AG08396 (cell line): ENCODE measurements around the gene TMEM151B.
"Not testable (repeated sequence)": the region's sequence is repeated elsewhere in the genome, so short reads cannot be mapped to it uniquely, and the experiment has no call there.

Source experiments
- DNase-seq: peaks from one replicate; pipeline ENCODE4 v3.0.0; 2012; ENCODE audit warnings: low spot score, mixed read lengths

Gene TMEM151B

DNA sequence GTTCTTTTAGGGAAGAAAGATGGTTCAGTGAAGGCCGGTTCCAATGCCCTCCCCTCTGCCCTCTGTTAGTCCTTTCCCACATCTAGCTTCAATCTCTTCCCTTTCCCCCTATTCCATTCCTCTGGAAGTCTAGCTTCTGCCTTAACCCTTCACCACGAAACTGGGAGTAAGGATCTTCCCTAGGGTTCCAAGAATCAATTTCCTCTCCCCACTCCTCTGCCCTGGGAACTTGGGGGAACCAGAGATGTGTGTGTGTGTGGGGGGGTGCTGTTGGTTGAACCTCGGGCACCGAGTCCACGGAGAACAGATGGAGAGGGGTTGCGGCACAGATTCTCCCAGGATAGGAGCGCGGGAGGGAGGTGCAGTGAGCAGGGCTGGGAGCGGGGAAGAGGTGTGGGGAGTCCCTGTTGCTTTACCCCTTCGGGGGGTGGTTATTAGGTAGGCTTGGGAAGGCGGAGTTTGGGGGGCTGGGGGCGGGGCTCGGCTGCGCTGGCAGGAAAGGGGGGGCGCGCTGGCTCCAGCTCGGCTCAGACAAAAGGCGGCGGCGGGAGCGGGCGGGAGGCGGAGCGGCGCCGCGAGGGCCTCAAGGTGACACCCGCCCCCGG, at the start of gene TMEM151B:
Gene TMEM151B, plus strand, starts transcription at position 530 of the 605 bp plus-strand sequence. CDS start 293 bp downstream, outside the sequence.
- no peak for DNase-seq

DNA sequence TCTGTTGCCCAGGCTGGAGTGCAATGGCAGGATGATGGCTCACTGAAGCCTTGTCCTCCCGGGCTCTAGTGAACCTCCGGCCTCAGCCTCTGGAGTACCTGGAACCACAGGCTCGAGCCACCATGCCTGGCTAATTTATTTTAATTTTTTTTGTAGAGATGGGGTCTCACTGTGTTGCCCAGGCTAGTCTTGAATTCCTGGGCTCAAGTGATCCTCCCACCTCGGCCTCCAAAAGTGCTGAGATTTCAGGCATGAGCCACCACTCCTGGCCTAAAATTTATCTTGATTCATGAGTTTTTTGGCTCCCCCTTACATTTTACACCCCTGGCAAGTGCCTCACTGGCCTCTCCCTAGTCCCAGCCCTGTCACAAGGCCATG, 49.3 kb upstream of the TMEM151B start:
- no peak for DNase-seq

DNA sequence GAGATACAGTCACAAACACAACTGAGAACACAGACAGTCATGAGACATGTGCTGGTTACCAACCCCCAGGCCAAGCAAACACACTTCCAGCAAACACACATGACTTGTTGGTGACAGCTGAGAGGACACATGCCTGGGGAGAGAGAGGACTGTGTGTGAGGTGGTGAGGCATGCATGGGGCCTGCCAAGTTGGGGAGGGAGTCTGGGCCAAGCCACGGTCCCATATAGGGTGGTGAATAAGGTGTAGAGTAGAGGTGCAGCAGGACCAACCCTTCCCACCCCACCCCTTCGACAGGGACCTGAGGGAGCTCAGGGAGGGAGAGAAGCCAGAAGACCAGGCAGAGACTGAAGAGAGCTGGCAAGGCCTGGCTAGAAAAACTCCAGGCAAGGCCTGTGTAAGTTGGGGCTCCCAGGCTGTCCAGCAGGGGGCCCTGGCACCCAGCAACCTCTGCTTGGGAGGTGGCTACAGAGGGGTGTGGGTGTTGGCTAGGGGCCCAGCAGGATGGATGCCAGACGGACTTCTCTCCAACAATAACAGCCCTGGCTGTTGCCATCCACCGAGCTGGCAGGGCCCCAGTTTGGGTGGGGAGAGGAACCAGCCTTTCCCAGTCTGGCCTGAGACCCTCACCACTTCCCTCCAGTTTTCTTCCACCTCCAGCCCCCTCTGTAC, 48.8 kb upstream of the TMEM151B start:
- DNase-seq, result peak; percentile 88

DNA sequence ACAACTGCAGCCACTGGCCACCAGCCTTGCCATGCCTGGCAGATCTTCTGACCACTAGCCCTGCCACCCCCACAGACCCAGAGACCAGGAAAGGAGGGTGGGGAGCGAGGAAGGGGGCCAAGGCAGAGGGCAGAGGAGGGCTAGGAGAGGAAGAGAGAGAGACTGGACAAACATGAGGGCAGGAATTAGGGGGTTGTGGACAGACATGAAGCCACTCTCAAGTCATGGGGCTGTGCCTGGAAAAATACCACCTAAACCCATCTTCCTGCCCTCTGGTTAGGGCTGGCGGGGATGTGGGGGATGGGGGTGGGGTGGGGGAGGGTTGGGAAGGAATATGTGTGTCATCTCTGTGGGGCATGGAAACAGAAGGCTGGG, 48.3 kb upstream of the TMEM151B start:
- DNase-seq, result peak; percentile 14

DNA sequence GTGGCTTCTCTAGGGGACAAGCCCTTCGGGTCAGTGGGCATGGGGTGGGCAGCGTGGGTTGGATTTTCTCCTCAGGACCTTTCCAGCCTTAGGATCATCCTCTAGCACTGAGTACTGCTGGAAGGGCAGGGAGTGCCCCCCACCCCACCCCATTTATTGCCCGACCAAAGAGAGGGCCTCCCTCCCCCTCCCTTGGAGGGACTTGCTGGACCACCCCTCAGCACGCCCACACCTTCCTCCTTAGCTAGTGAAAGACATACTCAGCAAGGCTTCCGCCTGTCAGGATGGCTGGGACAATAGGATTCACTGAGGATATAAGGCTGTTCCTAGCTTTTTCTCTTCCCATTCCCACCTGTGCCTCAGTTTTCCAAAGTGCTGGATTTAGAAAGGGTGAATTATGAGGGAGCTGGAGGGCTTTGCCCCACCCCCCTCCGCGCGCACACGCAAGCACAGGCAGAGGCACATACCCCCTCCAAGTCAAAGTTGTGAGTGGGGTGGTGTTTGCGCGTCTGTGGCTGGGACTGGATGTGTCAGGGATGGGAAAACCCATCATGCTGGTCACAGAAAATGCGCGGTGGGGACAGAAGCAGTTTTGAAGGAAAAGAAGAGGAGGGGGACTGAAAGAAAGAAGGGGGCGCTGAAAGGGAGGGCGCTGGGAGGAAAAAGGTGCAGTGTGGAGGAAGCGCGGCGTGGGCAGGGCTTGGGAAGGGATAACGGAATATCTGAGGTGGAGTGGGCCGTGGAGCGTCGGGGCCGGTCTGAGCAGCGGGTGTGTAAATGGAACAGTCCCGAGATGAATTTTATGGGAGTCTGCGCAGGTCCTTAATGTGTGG, 47.5 kb upstream of the TMEM151B start:
- DNase-seq, result peak; percentile 26

DNA sequence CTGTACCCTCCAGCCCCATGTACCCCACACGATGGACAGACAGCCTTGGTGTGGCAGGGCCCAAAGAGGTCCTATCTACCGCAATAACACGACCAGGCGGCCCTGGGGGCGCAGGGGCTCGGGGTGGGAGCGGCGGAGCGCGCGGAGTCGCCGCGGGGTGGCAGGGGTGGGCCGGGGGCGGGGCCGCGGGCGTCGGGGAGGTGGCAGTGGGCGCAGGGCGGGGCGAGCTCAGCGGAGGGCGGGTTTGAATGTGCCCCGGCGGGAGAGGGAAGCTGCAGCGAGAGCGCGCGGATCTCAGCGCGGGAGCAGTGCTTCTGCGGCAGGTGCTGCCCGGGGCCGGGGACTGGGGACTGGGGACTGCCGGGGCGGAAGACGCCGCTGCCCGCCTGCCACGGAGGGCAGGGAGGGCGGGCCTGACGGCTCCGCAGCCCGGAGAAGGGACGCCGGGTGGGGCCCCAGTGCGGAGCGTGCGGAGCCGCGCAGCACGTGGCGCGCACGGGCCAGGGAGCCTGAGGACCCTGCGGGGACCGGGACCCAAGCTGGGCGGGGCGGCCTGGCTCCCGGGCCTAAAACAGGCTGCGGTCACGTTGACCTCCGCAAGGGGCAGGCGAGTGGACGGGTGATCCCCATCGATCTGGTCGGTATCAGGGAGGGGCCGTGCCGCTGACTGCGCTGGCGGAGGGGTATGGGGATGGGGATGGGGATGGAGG, 46.8 kb upstream of the TMEM151B start, which contains the start of gene SLC29A1:
Gene SLC29A1, plus strand, starts transcription at position 277 of the 710 bp plus-strand sequence. CDS start 3,719 bp downstream, outside the sequence.
- DNase-seq, result peak; percentile 93

DNA sequence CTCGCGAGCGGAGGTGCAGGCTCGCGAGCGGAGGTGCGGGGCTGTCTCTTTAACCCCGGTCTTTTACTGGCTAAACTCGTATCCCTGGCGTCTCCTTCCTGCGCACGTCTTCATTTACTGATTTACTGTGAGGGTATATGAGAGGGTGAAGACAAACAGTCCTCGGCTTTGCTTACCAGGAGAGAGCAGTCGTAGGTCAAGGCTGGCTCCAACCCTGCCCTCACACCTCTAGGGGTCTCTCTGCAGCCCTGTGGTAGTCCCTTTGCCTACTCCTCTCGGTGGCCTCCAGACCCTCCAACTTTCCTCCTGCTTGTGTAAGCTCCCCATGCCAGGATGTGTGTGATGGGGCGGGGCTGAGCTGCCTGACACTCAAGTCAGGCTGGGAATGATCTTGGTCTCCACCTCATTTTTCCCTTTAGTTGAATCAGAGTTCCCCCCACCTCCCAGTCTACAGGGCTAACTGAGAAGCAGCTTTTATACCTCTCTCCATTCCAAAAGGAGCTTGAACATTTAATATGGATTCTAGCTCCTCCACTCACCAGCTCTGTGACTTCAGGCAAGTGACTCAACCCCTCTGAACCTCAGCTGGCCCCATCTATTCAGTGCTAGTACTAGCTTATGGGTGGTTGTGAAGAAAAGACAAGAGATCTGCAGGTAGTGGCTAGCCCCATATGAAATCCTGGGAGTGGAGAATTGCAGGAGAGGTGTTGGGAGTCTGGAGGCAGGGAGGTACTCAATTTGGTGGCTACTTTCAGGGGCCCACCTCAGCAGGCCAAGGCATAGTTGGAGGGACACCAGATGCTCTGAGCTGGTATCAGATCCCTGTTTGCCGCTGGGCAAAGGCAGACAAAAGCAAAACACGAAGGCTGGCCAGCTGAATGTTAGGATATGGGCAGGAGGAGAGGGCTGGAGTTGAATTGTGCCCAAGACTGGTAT, 46.0 kb upstream of the TMEM151B start:
- DNase-seq, result peak; percentile 37

DNA sequence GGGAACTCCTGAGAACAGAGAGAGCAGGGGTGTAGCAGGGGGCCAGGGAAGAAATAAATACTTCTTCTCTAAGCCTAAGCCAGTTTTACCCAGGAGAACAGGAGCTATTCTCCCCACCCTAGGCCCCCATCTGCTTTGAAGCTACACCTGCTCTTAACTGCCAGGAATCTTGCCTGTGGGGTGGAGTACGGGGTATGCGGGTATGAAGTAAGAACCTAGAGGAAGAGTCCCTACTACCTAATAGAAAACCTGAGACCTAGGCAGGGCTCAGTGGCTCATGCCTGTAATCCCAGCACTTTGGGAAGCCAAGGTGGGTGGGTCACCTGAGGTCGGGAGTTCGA, 45.3 kb upstream of the TMEM151B start:
- no peak for DNase-seq

DNA sequence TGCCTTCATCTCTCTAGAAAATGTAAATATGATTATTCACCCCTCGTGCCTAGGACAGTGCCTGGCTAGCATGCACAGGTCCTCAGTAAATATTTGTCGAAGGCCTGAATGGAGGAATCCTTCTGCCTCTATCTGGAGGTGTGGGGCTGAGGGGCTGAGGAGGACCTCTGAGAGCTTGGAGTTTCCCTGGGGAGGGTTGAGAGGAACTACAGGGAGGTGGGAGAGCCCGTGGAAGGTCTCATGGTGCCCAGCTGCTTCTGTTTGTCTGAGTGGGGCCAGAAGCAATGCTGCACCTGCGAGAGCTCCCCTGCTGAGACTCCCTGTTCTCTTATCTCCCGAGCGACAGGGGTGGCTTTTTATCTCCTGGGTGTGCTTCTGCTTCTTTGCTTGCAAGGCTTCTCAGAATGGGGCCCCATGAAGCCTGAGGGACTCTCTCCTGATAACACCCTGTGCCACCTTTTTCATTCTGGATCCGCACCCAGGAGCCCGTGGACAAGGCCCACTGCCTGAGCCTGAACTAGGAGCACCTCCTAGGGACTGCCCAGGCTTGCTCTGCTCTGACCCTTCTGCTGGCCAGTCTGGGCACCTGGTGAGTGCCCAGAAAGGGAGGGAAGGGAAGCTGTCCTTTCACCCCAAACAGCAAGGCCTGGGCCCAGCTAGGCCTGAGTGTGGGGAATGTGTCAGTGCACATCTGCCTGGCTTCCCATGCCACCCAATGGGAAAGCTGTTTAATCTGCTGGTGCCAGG, 44.5 kb upstream of the TMEM151B start:
- DNase-seq, result no peak

DNA sequence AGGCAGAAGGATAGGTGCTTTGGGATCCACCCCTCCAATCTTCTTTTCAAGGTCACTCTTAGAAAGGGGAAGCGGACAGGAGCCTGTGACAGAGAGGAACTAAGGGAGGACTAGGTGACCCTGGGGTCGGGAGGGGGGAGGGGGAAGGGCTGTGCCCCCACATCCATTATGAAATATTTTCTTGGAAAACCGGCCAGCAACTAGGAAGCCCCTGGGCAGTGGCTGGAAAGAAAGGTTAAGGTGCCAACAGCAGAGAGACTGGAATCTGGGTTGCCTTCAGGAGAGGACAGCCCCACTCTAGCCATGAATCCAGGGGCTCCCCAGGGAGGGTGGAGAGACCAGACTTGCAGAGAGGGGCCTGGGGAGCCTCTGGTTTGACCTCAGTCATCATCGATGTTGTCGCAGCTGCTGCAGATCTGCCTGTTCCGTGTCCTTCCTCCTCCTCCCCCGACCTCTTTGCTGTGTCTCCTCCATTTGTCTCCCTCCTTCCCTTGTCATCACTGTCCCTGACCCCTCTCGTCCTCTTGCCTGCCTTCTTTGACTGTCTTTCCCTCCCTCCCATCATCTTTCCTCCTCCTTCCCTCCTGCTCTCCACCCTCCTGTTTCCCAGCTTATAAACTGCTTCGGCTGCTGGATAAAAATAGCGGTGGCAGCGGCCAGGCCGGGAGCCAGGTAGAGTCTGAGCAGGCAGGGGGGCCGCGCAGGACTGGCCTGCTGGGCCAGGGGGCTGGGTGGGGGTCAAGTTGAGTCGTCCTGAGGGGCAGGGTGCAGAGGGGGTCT, 43.7 kb upstream of the TMEM151B start:
- DNase-seq, result no peak

DNA sequence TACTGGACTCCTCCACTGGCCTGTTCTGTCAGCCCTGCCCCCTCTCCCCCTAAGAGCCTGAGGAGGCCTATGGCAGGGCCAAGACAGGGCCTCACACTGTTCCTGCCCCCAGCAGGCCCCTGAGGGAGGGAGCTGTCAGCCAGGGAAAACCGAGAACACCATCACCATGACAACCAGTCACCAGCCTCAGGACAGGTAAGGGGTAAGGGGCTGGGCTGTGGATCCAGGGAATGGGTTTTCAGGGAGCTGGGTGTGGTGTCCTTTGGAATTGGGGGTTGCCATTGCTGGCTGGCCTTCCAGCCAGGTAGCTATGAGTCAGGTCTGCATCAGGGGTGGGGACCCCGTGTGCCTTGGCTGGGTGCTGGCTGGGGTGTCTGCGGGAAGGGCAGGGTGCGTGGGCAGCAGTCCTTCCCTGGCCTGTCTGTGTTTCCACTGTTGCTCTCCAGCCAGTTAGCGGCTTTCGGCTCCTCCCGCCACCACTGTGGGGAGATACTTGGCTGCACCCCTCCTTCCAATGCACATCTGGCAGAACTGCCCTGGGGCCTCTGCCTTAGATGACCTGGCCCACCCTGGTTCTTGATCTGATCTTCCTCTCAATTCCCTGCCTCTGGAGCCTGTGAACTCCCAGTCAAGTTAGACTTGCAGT, 43.0 kb upstream of the TMEM151B start:
- DNase-seq, result no peak

DNA sequence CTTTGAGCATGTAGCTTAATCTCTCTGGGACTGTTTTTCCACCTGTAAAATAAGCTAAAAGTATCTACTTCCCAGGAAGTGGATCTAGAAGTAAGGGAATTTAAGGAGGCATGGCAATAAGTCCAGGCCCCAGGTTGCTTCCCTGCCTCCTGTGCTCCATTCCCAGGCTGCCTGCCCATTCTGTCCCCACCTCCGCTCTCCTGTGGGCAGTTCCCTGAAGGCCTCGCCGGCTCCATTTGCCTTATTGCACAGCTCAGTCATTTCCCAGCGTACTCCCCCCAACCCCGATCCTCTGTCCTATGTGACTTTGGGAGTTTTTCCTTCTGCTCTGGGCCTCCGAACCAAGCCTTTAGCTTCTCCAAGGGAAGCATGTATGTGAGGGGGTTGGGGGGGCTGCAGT, 42.2 kb upstream of the TMEM151B start:
- no peak for DNase-seq

DNA sequence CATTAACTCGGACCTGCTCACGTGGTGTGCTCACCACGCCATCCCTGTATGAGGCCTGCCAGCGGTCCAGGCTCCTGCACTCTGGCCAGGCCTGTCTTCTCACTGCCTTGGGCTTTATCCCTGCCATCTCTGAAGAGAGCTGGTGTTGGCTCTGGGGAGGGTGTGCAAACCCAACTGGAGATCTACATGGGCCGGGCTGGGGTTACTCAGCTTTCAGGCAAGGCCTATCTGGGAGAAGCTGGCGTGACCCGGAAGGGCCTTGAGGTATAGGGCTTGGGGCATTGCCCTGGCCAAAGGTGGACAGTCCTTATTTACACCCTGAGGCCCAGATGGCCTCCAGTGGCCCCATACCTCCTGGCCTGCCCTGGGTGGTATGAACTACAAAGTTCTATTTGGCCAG, 41.8 kb upstream of the TMEM151B start:
- DNase-seq, result no peak

DNA sequence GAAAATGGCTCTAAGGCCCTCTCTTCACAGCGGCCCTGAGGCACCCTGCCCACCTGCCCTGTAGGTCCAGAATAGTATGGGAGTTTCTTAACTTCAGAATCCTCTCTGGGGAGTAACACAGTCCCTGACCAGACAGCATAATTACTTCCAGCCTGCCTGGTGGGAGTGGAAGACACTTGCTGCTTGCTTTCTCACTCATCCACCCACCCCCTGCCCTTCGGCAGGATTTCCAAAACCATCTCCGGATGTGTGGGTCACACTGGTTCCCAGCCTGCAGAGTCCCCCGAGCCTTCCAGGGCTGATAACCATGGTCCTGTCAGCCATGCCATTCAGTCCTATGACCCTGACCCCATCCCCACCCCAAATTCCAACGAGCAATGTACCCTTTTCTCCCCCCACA, 41.4 kb upstream of the TMEM151B start:
- no peak for DNase-seq

DNA sequence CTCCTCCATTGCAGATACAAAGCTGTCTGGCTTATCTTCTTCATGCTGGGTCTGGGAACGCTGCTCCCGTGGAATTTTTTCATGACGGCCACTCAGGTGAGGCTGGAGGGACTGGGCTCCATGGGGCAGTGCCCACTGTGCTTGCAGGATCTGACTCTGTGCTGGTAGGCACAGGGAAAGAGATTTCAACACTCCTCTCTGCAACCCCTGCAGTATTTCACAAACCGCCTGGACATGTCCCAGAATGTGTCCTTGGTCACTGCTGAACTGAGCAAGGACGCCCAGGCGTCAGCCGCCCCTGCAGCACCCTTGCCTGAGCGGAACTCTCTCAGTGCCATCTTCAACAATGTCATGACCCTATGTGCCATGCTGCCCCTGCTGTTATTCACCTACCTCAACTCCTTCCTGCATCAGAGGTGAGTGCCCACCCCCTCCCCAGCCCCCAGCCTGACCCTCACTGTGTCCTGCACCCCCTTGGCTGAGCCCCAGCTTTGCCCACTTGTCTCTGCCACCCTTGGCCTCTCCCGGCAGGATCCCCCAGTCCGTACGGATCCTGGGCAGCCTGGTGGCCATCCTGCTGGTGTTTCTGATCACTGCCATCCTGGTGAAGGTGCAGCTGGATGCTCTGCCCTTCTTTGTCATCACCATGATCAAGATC, 40.7 kb upstream of the TMEM151B start:
- DNase-seq, result no peak

DNA sequence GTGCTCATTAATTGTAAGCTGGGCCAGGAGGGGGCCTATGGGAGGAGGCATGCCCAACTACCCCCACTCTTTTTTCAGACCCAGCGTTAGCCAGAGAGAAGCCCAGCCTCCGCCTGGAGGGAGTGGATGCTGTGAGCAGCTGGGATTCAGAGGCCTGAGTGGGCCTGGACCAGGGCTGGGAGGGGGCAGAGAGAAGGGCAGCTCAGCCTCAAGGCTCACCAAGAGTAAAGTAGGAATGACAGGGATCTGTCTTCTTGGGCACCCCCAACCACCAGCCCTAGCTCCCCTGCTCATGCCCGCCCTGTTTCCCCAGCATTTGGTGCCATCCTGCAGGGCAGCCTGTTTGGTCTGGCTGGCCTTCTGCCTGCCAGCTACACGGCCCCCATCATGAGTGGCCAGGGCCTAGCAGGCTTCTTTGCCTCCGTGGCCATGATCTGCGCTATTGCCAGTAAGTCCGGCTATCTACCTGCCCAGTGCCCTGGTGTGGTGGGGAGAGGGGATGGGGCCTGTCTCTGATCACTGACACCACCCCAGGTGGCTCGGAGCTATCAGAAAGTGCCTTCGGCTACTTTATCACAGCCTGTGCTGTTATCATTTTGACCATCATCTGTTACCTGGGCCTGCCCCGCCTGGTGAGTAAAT, 40.1 kb upstream of the TMEM151B start:
- DNase-seq, result no peak

DNA sequence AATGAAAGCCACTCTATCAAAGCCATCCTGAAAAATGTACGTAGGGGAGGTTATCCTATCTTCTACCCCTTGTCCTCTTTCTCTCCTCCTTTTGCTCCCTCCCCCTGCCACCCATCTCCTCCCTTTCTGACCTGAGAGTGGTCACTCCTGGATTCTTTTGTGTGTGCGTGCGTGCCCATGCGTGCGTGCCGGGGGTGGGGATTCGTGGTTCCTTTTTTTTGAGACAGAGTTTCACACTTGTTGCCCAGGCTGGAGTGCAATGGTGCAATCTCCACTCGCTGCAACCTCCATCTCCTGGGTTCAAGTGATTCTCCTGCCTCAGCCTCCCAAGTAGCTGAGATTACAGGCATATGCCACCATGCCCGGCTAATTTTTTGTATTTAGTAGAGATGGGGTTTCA, 38.8 kb upstream of the TMEM151B start:
- DNase-seq, result not testable (repeated sequence)
